Left cardiac atrium (tissue), 4 donors: ENCODE results near the gene CDC45. TPM values are rescaled to one million over a fixed set of nuclear protein-coding genes. Genes with fewer than 3 reads are reported as not detected.

Experiments
- ATAC-seq, 2 donors: fragments of 200-7000 bp; cut with Tn5 transposase; one replicate each; pipeline ENCODE4 v1.9.1; 2020; ENCODE audit warnings: mild to moderate bottlenecking in 2 of 2, moderate library complexity in 2 of 2
- DNase-seq: peaks from one replicate; pipeline ENCODE4 v3.0.0-alpha.2; 2020
- intact Hi-C, 2 donors: fragments of 100-400 bp; cut with DNase I; formaldehyde crosslinking; loops; one replicate each; pipeline versions ENCODE4 v1.14.1 to v1.15.1; 2022 to 2023
- total RNA-seq, 2 donors: library from RNA; stranded (reverse); fragmentation: NEBNext Ultra II Directional; extraction: Animal tissue kit (Norgen Biotek cat#: 25700); gene quantifications; one replicate each; pipeline ENCODE4 v1.2.1, GENCODE V29; 2021
- donor health status: DM: no; HTN: yes; CAD: no.
- donor health status: DM: no; HTN: yes; CAD: no; lungs with severe emphysema.
- donor health status: DM: yes; HTN: yes; CAD: no.
- donor health status: Dilated cardiomyopathy.

CDC45 gene
- total RNA-seq, 2 donors from 2014 or later: 0.34 to 2.1 TPM

GRCh38 chr22:19504900-19505734 lies 25.4 kb downstream of the CDC45 start:
- ATAC-seq (no peak), DNase-seq (no peak)
- intact Hi-C loops: no loop called here

- ATAC-seq: no peak
- DNase-seq: no peak
- intact Hi-C loops: no loop called here
Observed at GRCh38 chr22:19505735-19506126, 26.0 kb downstream of the CDC45 start.

- ATAC-seq (no peak), DNase-seq (no peak)
- intact Hi-C loops: no loop called here
Observed at GRCh38 chr22:19506212-19506611, 26.5 kb downstream of the CDC45 start.

- ATAC-seq: no peak
- intact Hi-C loops: no loop called here
- no peak for DNase-seq
Observed at GRCh38 chr22:19507534-19507861, 27.8 kb downstream of the CDC45 start.

- intact Hi-C loops: no loop called here
- ATAC-seq (no peak), DNase-seq (no peak)
Observed at GRCh38 chr22:19508024-19508776, 28.5 kb downstream of the CDC45 start.

- ATAC-seq: no peak
- intact Hi-C loops: no loop called here
- no peak for DNase-seq
Observed at GRCh38 chr22:19509191-19509590, 29.5 kb downstream of the CDC45 start.

- DNase-seq (no peak), ATAC-seq (no peak)
- intact Hi-C loops: no loop called here
Observed at GRCh38 chr22:19509923-19510322, 30.2 kb downstream of the CDC45 start.

GRCh38 chr22:19510919-19511341 lies 31.2 kb downstream of the CDC45 start:
- intact Hi-C loops: no loop called here
- DNase-seq (no peak), ATAC-seq (no peak)

- no peak for ATAC-seq
- DNase-seq: no peak
- intact Hi-C loops: no loop called here
Observed at GRCh38 chr22:19513823-19514222, 34.1 kb downstream of the CDC45 start.

GRCh38 chr22:19514831-19515565 lies 35.3 kb downstream of the CDC45 start:
- DNase-seq: no peak
- intact Hi-C loops: no loop called here
- ATAC-seq: no peak

GRCh38 chr22:19515654-19516377 lies 36.1 kb downstream of the CDC45 start:
- no peak for ATAC-seq
- intact Hi-C loops: no loop called here
- no peak for DNase-seq

- ATAC-seq: no peak
- intact Hi-C loops: no loop called here
- DNase-seq: no peak
Observed at GRCh38 chr22:19516378-19517170, 36.9 kb downstream of the CDC45 start.

GRCh38 chr22:19517171-19517500 lies 37.4 kb downstream of the CDC45 start:
- DNase-seq (no peak), ATAC-seq (no peak)
- intact Hi-C loops: no loop called here

- intact Hi-C loops: no loop called here
- DNase-seq (no peak), ATAC-seq (no peak)
Observed at GRCh38 chr22:19517919-19518611, 38.3 kb downstream of the CDC45 start.

GRCh38 chr22:19518635-19519034 lies 38.9 kb downstream of the CDC45 start:
- no peak for DNase-seq
- ATAC-seq: no peak
- intact Hi-C loops: no loop called here

- ATAC-seq (no peak), DNase-seq (no peak)
- intact Hi-C loops: no loop called here
Observed at GRCh38 chr22:19519041-19519926, 39.6 kb downstream of the CDC45 start.

- DNase-seq (no peak), ATAC-seq (no peak)
- intact Hi-C loops: loop anchor here (10.0 kb wide), 2 partner anchors 55 to 105 kb away; no protein-coding TSS in a partner anchor
Observed at GRCh38 chr22:19520007-19520406, 40.3 kb downstream of the CDC45 start.
